Measurements from ENCODE around the gene INHBA.
A peak's percentile ranks its signal among the peaks of the same experiment; 100 is the strongest.

INHBA gene

GRCh38 chr7:41738336-41738735, 35.4 kb upstream of the INHBA start:
- Histone ChIP-seq H3K4ac (ENCODE audit: low read length) (no peak overlapping the region), H2AK5ac (ENCODE audit: low read depth, low read length) (no peak overlapping the region), H3K9ac (ENCODE audit: low read depth, low read length, poor library complexity) (no peak overlapping the region), H3K9me3 (replicated peaks in 1 of 2; ENCODE audit: control insufficient read depth in 2 of 2, insufficient read depth in 1 of 2, low read depth in 1 of 2, low read length in 2 of 2) (peaks cover 9 to 11% of the 10 kb centered on the region in 2 donors), H4K8ac (ENCODE audit: low read depth, low read length) (no peak overlapping the region), H2AFZ (ENCODE audit: low read length) (peak overlapping the region; percentile 59), H4K91ac (ENCODE audit: low read depth, low read length, poor library complexity) (no peak overlapping the region), H3K14ac (ENCODE audit: low read length) (no peak overlapping the region), H3K18ac (ENCODE audit: low read length) (no peak overlapping the region), H3K4me2 (ENCODE audit: insufficient read depth, low read length, poor library complexity, severe bottlenecking) (no peak overlapping the region), H3K79me1 (ENCODE audit: low read depth, low read length) (no peaks in the 10 kb centered on the region), H3K36me3 (replicated peaks in 1 of 2; ENCODE audit: control insufficient read depth in 2 of 2, insufficient read depth in 2 of 2, low read length in 2 of 2) (no peaks in the 10 kb centered on the region), H3K4me1 (ENCODE audit: control insufficient read depth in 2 of 2, insufficient read depth in 1 of 2, low read depth in 1 of 2, low read length in 2 of 2) (peaks cover 4 to 5% of the 10 kb centered on the region in 2 donors), H3K23ac (ENCODE audit: low read depth, low read length, poor library complexity) (no peak overlapping the region), H2BK5ac (ENCODE audit: low read length) (no peak overlapping the region), H3K27me3 (ENCODE audit: control insufficient read depth in 3 of 3, insufficient read depth in 3 of 3, low read depth in 1 of 3, low read length in 3 of 3) (no peaks in the 10 kb centered on the region), H2BK15ac (ENCODE audit: low read length) (no peak overlapping the region), H3K27ac (replicated peaks; ENCODE audit: low read length) (no peak overlapping the region), H2BK12ac (ENCODE audit: low read length) (no peak overlapping the region), H3K4me3 (ENCODE audit: low read length in 2 of 2) (no peak overlapping the region), H2BK120ac (ENCODE audit: low read depth, low read length) (no peak overlapping the region)
- no CpG with 5 or more reads among the region's 4 CpGs for WGBS, 2 donors (ENCODE audit: extremely low coverage in 2 of 2, insufficient read length in 2 of 2, insufficient replicate concordance in 1 of 2)
- DNase-seq (ENCODE audit: low spot score), result no peak

- H3K4me1 ChIP-seq (ENCODE audit: control insufficient read depth in 2 of 2, insufficient read depth in 1 of 2, low read depth in 1 of 2, low read length in 2 of 2), result peaks cover 4 to 5% of the 10 kb centered on the region in 2 donors
- no CpG with 5 or more reads among the region's 3 CpGs for WGBS, 2 donors (ENCODE audit: extremely low coverage in 2 of 2, insufficient read length in 2 of 2, insufficient replicate concordance in 1 of 2)
- no peak overlapping the region for H3K4me3 ChIP-seq (ENCODE audit: low read length in 2 of 2)
- no peak overlapping the region for H3K14ac ChIP-seq (ENCODE audit: low read length)
- no peak overlapping the region for H3K27ac ChIP-seq (replicated peaks; ENCODE audit: low read length)
- H3K4ac ChIP-seq (ENCODE audit: low read length), result no peak overlapping the region
- H2AK5ac ChIP-seq (ENCODE audit: low read depth, low read length), result no peak overlapping the region
- H3K9ac ChIP-seq (ENCODE audit: low read depth, low read length, poor library complexity), result no peak overlapping the region
- H3K9me3 ChIP-seq (replicated peaks in 1 of 2; ENCODE audit: control insufficient read depth in 2 of 2, insufficient read depth in 1 of 2, low read depth in 1 of 2, low read length in 2 of 2), result peaks cover 0 to 2% of the 10 kb centered on the region in 2 donors
- no peaks in the 10 kb centered on the region for H3K79me1 ChIP-seq (ENCODE audit: low read depth, low read length)
- no peak for DNase-seq (ENCODE audit: low spot score)
- no peak overlapping the region for H3K4me2 ChIP-seq (ENCODE audit: insufficient read depth, low read length, poor library complexity, severe bottlenecking)
- H4K91ac ChIP-seq (ENCODE audit: low read depth, low read length, poor library complexity), result no peak overlapping the region
- no peaks in the 10 kb centered on the region for H3K36me3 ChIP-seq (replicated peaks in 1 of 2; ENCODE audit: control insufficient read depth in 2 of 2, insufficient read depth in 2 of 2, low read length in 2 of 2)
- H2AFZ ChIP-seq (ENCODE audit: low read length), result no peak overlapping the region
- no peak overlapping the region for H3K18ac ChIP-seq (ENCODE audit: low read length)
- no peak overlapping the region for H2BK12ac ChIP-seq (ENCODE audit: low read length)
- H2BK120ac ChIP-seq (ENCODE audit: low read depth, low read length), result no peak overlapping the region
- no peak overlapping the region for H2BK15ac ChIP-seq (ENCODE audit: low read length)
- H2BK5ac ChIP-seq (ENCODE audit: low read length), result no peak overlapping the region
- no peak overlapping the region for H4K8ac ChIP-seq (ENCODE audit: low read depth, low read length)
- no peak overlapping the region for H3K23ac ChIP-seq (ENCODE audit: low read depth, low read length, poor library complexity)
- H3K27me3 ChIP-seq (ENCODE audit: control insufficient read depth in 3 of 3, insufficient read depth in 3 of 3, low read depth in 1 of 3, low read length in 3 of 3), result no peaks in the 10 kb centered on the region
These were observed 32.3 kb upstream of the INHBA start for GRCh38 chr7:41735206-41735605.

GRCh38 chr7:41732843-41733306, 30.0 kb upstream of the INHBA start:
- Histone ChIP-seq H3K4ac (ENCODE audit: low read length) (no peak overlapping the region), H3K23ac (ENCODE audit: low read depth, low read length, poor library complexity) (no peak overlapping the region), H3K9ac (ENCODE audit: low read depth, low read length, poor library complexity) (no peak overlapping the region), H4K91ac (ENCODE audit: low read depth, low read length, poor library complexity) (no peak overlapping the region), H4K8ac (ENCODE audit: low read depth, low read length) (no peak overlapping the region), H2AK5ac (ENCODE audit: low read depth, low read length) (no peak overlapping the region), H3K27ac (replicated peaks; ENCODE audit: low read length) (no peak overlapping the region), H2BK12ac (ENCODE audit: low read length) (no peak overlapping the region), H3K14ac (ENCODE audit: low read length) (no peak overlapping the region), H3K36me3 (replicated peaks in 1 of 2; ENCODE audit: control insufficient read depth in 2 of 2, insufficient read depth in 2 of 2, low read length in 2 of 2) (no peaks in the 10 kb centered on the region), H3K27me3 (ENCODE audit: control insufficient read depth in 3 of 3, insufficient read depth in 3 of 3, low read depth in 1 of 3, low read length in 3 of 3) (no peaks in the 10 kb centered on the region), H3K18ac (ENCODE audit: low read length) (no peak overlapping the region), H2AFZ (ENCODE audit: low read length) (peak overlapping the region; percentile 30), H2BK15ac (ENCODE audit: low read length) (no peak overlapping the region), H2BK5ac (ENCODE audit: low read length) (no peak overlapping the region), H3K4me3 (ENCODE audit: low read length in 2 of 2) (no peak overlapping the region), H3K9me3 (replicated peaks in 1 of 2; ENCODE audit: control insufficient read depth in 2 of 2, insufficient read depth in 1 of 2, low read depth in 1 of 2, low read length in 2 of 2) (peaks cover 0 to 2% of the 10 kb centered on the region in 2 donors), H2BK120ac (ENCODE audit: low read depth, low read length) (no peak overlapping the region), H3K4me1 (ENCODE audit: control insufficient read depth in 2 of 2, insufficient read depth in 1 of 2, low read depth in 1 of 2, low read length in 2 of 2) (no peaks in the 10 kb centered on the region), H3K4me2 (ENCODE audit: insufficient read depth, low read length, poor library complexity, severe bottlenecking) (no peak overlapping the region), H3K79me1 (ENCODE audit: low read depth, low read length) (no peaks in the 10 kb centered on the region)
- WGBS, 2 donors (ENCODE audit: extremely low coverage in 2 of 2, insufficient read length in 2 of 2, insufficient replicate concordance in 1 of 2), result no CpG with 5 or more reads among the region's 7 CpGs
- DNase-seq (ENCODE audit: low spot score), result no peak

- no CpG with 5 or more reads among the region's 3 CpGs for WGBS, 2 donors (ENCODE audit: extremely low coverage in 2 of 2, insufficient read length in 2 of 2, insufficient replicate concordance in 1 of 2)
- Histone ChIP-seq H3K79me1 (ENCODE audit: low read depth, low read length) (no peaks in the 10 kb centered on the region), H3K36me3 (replicated peaks in 1 of 2; ENCODE audit: control insufficient read depth in 2 of 2, insufficient read depth in 2 of 2, low read length in 2 of 2) (no peaks in the 10 kb centered on the region), H3K9ac (ENCODE audit: low read depth, low read length, poor library complexity) (no peak overlapping the region), H4K8ac (ENCODE audit: low read depth, low read length) (no peak overlapping the region), H3K27me3 (ENCODE audit: control insufficient read depth in 3 of 3, insufficient read depth in 3 of 3, low read depth in 1 of 3, low read length in 3 of 3) (no peaks in the 10 kb centered on the region), H3K9me3 (replicated peaks in 1 of 2; ENCODE audit: control insufficient read depth in 2 of 2, insufficient read depth in 1 of 2, low read depth in 1 of 2, low read length in 2 of 2) (peaks cover 0 to 2% of the 10 kb centered on the region in 2 donors), H4K91ac (ENCODE audit: low read depth, low read length, poor library complexity) (no peak overlapping the region), H3K14ac (ENCODE audit: low read length) (no peak overlapping the region), H3K18ac (ENCODE audit: low read length) (no peak overlapping the region), H3K4me1 (ENCODE audit: control insufficient read depth in 2 of 2, insufficient read depth in 1 of 2, low read depth in 1 of 2, low read length in 2 of 2) (no peaks in the 10 kb centered on the region), H2AK5ac (ENCODE audit: low read depth, low read length) (no peak overlapping the region), H2AFZ (ENCODE audit: low read length) (peak overlapping the region; percentile 30), H3K4ac (ENCODE audit: low read length) (no peak overlapping the region), H2BK120ac (ENCODE audit: low read depth, low read length) (no peak overlapping the region), H3K23ac (ENCODE audit: low read depth, low read length, poor library complexity) (no peak overlapping the region), H2BK5ac (ENCODE audit: low read length) (no peak overlapping the region), H3K27ac (replicated peaks; ENCODE audit: low read length) (no peak overlapping the region), H3K4me2 (ENCODE audit: insufficient read depth, low read length, poor library complexity, severe bottlenecking) (no peak overlapping the region), H3K4me3 (ENCODE audit: low read length in 2 of 2) (no peak overlapping the region), H2BK15ac (ENCODE audit: low read length) (no peak overlapping the region), H2BK12ac (ENCODE audit: low read length) (no peak overlapping the region)
- no peak for DNase-seq (ENCODE audit: low spot score)
These were observed 29.5 kb upstream of the INHBA start for GRCh38 chr7:41732436-41732785.

Data from neuronal stem cell (in vitro differentiated cells).